ENCODE measurements around the gene MASP2. TPM values are rescaled to one million over a fixed set of nuclear protein-coding genes. Genes with fewer than 3 reads are reported as not detected.

Gene MASP2
- total and polyA plus RNA-seq, 10 of the 15 experiments (the other 5 are each of a cell fraction or from before 2014, with no cell fraction given): 0.04 to 0.21 (median 0.06) TPM; not detected in 7

DNA sequence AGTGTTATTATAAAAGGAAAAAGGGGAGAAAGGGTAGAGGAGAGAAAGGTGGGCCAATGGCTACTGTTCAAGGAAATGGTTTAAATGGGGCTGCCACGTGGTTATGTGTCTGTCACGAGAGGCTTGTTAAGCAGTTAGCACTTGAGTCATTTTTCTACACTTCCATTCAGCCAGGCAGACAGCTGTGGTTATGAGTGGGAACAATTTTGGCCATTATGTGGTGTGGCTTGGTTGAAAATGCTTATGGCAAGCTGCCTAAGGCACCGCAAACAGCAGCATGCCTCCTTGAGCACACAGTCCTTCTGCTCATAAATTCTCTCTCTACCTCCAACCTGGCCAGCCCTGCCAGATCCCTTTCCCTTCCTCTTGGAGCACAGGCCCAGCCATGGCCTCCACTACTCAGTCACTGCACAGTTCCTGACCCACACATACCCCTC, 15.9 kb upstream of the MASP2 start (continued):
- TF ChIP-seq, protein P1, sequence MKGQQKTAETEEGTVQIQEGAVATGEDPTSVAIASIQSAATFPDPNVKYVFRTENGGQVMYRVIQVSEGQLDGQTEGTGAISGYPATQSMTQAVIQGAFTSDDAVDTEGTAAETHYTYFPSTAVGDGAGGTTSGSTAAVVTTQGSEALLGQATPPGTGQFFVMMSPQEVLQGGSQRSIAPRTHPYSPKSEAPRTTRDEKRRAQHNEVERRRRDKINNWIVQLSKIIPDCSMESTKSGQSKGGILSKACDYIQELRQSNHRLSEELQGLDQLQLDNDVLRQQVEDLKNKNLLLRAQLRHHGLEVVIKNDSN (IDR thresholded peaks at IDR 0.05; ENCODE audit: borderline replicate concordance, extremely low read length, insufficient read depth, low read depth, low read length): peak; percentile 58
- TF ChIP-seq CHD2 (IDR thresholded peaks at IDR 0.05; ENCODE audit: borderline replicate concordance, low read depth, low read length): peak; percentile 81; the same call in 1 of the 2 replicates
- TF ChIP-seq ASH2L (IDR thresholded peaks at IDR 0.05; ENCODE audit: borderline replicate concordance, low read depth): no peak
- no peak for TF ChIP-seq SPI1 (IDR thresholded peaks at IDR 0.05; ENCODE audit: borderline replicate concordance, insufficient read depth, low read depth, low read length)

DNA sequence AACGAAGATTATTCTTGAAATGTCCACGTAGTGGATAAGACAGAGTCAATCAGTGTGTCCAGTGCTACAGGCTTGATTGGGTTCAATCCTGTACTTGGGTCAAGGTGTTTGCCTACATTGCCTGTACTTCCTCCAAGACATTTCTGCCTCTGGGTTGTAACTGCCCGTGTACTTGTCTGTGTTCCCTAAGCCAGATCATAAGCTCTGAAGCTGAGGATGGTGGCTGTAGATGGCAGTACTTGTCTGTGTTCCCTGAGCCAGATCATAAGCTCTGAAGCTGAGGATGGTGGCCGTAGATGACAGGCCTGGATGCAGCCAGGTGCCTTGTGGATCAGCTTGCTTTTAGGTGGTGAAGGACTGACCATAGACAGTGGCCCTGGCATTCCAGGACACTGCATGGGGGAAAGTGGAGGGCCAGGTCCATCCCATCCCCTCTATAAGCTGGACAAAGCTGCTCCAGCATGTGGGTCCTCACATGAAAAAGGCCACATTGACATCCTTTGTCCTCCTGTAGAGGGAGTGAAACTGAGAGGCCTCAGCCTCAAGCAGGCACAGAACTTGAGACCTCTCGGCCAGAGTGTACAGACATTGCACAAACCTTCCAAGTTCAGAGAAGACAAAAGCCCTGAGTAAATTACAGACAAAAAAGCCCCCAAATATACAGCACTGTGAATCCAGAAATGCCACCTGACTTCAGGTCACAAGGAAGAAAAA, 14.8 kb upstream of the MASP2 start:
- POLR2A ChIA-PET: interaction anchor here (0.7 to 1.4 kb wide), 4 partner anchors 10 to 274 kb away, joined by 3 to 6 read pairs (median 4); no protein-coding TSS in a partner anchor
- intact Hi-C loops (cut with micrococcal nuclease; ENCODE audit: unreplicated experiment): no loop called here
- CTCF ChIA-PET: interaction anchor here (0.6 to 5.1 kb wide), 8 partner anchors 9 to 303 kb away, joined by 3 to 36 read pairs (median 4); no protein-coding TSS in a partner anchor
- no peak for FAIRE-seq
- H3K4me2 ChIP-seq (ENCODE audit: control insufficient read depth, insufficient read depth): peak overlapping the region; percentile 69
- peaks cover 8 to 12% of the 10 kb centered on the region in 2 experiments for H3K36me3 ChIP-seq (ENCODE audit: control insufficient read depth in 2 of 2, insufficient read depth in 2 of 2, low read length in 1 of 2)
- H3K4me3 ChIP-seq: no peak overlapping the region
- H3K27ac ChIP-seq (ENCODE audit: control insufficient read depth, insufficient read depth): peak overlapping the region; percentile 43
- RAD21 ChIA-PET (ENCODE audit: unreplicated experiment): interaction anchor here (0.7 to 2.6 kb wide), 3 partner anchors 11 to 97 kb away, joined by 4 to 16 read pairs (median 4); no protein-coding TSS in a partner anchor
- DNase-seq (ENCODE audit: low read depth, low spot score): no peak
- no peaks in the 10 kb centered on the region for H4K20me1 ChIP-seq (ENCODE audit: control insufficient read depth, insufficient read depth)
- H3K27me3 ChIP-seq (replicated peaks in 1 of 2; ENCODE audit: control insufficient read depth in 2 of 2, insufficient read depth in 2 of 2, low read length in 1 of 2): no peaks in the 10 kb centered on the region
- peak; percentile 10; the same call in 1 of the 2 replicates for TF ChIP-seq RAD21 (IDR thresholded peaks at IDR 0.05; ENCODE audit: insufficient read depth, low read depth, low read length)
- TF ChIP-seq, protein P2, sequence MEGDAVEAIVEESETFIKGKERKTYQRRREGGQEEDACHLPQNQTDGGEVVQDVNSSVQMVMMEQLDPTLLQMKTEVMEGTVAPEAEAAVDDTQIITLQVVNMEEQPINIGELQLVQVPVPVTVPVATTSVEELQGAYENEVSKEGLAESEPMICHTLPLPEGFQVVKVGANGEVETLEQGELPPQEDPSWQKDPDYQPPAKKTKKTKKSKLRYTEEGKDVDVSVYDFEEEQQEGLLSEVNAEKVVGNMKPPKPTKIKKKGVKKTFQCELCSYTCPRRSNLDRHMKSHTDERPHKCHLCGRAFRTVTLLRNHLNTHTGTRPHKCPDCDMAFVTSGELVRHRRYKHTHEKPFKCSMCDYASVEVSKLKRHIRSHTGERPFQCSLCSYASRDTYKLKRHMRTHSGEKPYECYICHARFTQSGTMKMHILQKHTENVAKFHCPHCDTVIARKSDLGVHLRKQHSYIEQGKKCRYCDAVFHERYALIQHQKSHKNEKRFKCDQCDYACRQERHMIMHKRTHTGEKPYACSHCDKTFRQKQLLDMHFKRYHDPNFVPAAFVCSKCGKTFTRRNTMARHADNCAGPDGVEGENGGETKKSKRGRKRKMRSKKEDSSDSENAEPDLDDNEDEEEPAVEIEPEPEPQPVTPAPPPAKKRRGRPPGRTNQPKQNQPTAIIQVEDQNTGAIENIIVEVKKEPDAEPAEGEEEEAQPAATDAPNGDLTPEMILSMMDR (IDR thresholded peaks at IDR 0.05 in 2 of 3, conservative IDR thresholded peaks at IDR 0.05 in 1 of 3; ENCODE audit: control insufficient read depth in 2 of 3, extremely low read depth in 1 of 3, insufficient read depth in 1 of 3, low read depth in 3 of 3, low read length in 3 of 3): peak in 1 of 3 experiments; percentile 19; a peak in 1 of 6 replicates
- no peak for TF ChIP-seq POU2F2 (IDR thresholded peaks at IDR 0.05; ENCODE audit: borderline replicate concordance, low read depth, low read length)
- 0 out of 2 replicates have a peak, but pooled peaks have one; percentile 14 for TF ChIP-seq MTA3 (IDR thresholded peaks at IDR 0.05; ENCODE audit: borderline replicate concordance, low read length)
- peaks cover 26% of the 10 kb centered on the region for H3K4me1 ChIP-seq (ENCODE audit: control insufficient read depth, insufficient read depth, low read length)
- no peaks in the 10 kb centered on the region; the same call in 2 of the 3 replicates for H3K9me3 ChIP-seq (replicated peaks; ENCODE audit: control insufficient read depth, insufficient read depth, low read length)
- no TSS peak for BruUV-seq (replicated peaks)
- H3K79me2 ChIP-seq (ENCODE audit: control insufficient read depth, insufficient read depth, low read length): peaks cover 35% of the 10 kb centered on the region
- in situ Hi-C loops (cut with MboI): no loop called here
- no peak overlapping the region for H2AFZ ChIP-seq (ENCODE audit: control insufficient read depth, low read depth, low read length)
- SMC1A ChIA-PET (ENCODE audit: uncharacterized antibody, unreplicated experiment): interaction anchor here (1.1 to 3.8 kb wide), 7 partner anchors 8 to 200 kb away, joined by 3 to 25 read pairs (median 3); partner anchors contain the start of gene MTOR
- 0 out of 3 replicates have a peak, but pooled peaks have one; percentile 6 for ATAC-seq
- H3K9ac ChIP-seq (ENCODE audit: control insufficient read depth, insufficient read depth, low read length): peak overlapping the region; percentile 51; the same call in 1 of the 2 replicates
- WGBS (ENCODE audit: insufficient coverage, insufficient replicate concordance, low lambda C conversion rate, missing lambda C conversion rate): 57% methylated on average over 5 of the region's 5 CpGs

All from GM12878 (cell line).